C4-2B (cell line): ENCODE results near the gene HIPK1.

Experiments used
- CTCF ChIP-seq: fragments of 450-650 bp; conservative IDR thresholded peaks from 2 replicates; pipeline ENCODE4 v1.5.1; 2017; ENCODE audit warnings: mild to moderate bottlenecking
- ZFX ChIP-seq: fragments of 450-650 bp; IDR thresholded peaks from 2 replicates; pipeline ENCODE4 v1.6.1; 2017

DNA sequence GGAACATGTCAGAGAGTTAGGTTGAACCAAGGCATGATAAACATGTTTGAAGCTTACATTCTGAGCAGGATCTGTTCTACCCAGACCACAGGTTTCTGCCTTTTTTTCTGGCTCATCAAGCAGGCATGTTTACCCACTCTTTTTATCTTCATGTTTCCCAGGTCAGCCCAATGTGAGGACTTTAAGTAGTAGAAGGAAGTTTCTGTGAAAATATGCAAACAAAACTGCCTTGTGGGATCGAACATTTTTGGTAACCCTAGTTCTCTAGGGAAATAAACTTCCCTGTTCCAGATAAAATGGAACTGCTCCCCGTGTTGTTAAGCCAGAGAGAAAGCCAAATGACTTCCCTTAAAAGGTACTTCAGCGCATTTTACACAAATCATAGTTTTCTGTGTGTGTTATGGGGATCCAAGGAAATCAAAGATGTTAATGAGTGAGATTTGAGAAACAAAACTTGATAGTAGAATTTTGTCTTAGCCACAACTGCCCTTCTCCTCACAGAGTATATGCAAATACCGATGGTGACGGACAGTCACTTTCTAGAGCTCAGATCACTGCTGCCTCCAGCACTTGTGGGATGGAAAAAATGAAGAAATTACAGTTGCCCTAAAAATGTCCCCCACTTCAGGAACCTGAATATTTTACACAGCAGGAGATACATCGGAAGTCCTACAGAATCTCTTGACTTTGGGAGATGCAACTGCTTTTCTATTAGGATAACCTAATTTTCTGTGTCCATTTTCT lies 765 bp upstream of the HIPK1 start:
- no peak for TF ChIP-seq CTCF
- TF ChIP-seq ZFX = no peak
